ENCODE results near the gene SLC22A31.

DNA sequence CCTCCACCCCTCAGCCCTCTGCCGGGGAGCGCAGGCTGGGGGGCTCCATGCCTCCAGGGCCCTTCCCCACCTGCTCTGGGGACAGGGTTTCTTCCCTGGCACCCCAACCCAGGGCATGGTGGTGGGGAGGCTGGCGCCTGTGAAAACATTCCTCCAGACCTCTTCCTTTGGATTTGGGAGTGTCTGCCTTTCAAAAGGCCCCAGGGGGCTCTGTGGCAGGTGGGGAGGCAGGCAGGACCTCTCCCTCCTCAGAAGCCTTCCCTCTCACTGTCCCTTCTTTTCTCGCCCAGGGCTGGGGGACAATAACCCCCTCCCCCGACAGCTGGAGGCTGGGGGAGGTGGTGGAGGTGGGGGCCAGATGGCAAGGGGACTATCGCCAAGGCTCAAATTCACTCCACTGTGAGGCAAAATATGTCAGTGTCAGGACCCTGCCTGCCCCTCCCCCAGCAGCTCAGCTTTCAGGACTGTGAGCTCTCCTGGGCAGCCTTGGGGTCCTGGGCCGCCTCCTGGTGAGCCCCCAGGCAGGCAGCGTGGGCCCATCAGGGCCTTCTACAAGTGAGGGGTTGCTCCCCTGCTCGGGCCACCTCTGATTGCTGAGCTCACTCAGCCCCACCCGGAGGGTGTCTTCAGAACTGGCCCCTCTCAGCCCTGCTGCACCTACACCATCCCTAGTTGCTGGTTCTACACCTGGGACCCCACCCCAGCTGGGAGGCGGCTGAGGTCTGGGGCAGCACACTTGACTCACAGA is 27.0 kb downstream of the SLC22A31 start:
- TF ChIP-seq, protein P1, sequence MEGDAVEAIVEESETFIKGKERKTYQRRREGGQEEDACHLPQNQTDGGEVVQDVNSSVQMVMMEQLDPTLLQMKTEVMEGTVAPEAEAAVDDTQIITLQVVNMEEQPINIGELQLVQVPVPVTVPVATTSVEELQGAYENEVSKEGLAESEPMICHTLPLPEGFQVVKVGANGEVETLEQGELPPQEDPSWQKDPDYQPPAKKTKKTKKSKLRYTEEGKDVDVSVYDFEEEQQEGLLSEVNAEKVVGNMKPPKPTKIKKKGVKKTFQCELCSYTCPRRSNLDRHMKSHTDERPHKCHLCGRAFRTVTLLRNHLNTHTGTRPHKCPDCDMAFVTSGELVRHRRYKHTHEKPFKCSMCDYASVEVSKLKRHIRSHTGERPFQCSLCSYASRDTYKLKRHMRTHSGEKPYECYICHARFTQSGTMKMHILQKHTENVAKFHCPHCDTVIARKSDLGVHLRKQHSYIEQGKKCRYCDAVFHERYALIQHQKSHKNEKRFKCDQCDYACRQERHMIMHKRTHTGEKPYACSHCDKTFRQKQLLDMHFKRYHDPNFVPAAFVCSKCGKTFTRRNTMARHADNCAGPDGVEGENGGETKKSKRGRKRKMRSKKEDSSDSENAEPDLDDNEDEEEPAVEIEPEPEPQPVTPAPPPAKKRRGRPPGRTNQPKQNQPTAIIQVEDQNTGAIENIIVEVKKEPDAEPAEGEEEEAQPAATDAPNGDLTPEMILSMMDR (IDR thresholded peaks at IDR 0.05), result no peak
- TF ChIP-seq POLR2AphosphoS5 (IDR thresholded peaks at IDR 0.05) (no peak), POLR2A (IDR thresholded peaks at IDR 0.05) (no peak)
